ENCODE results near the gene UBA5. TPM values are rescaled to one million over a fixed set of nuclear protein-coding genes. Genes with fewer than 3 reads are reported as not detected.

Gene UBA5
- total and polyA plus RNA-seq, 4 donors: 15.3 to 51.9 (median 36.0) TPM

- 98% methylated on average over 7 of the region's 7 CpGs for WGBS
- Histone ChIP-seq H3K4me3 (ENCODE audit: low read depth in 1 of 3, low read length in 3 of 3) (no peak overlapping the region), H3K4me1 (ENCODE audit: control insufficient read depth in 4 of 4, insufficient read depth in 4 of 4, low read length in 3 of 4) (no peaks in the 10 kb centered on the region), H3K36me3 (ENCODE audit: control insufficient read depth in 4 of 4, insufficient read depth in 3 of 4, low read depth in 1 of 4, low read length in 3 of 4) (peaks cover 6 to 32% (median 31%) of the 10 kb centered on the region in 4 donors), H3K27ac (ENCODE audit: low read depth in 1 of 2, low read length in 2 of 2) (no peak overlapping the region), H3K27me3 (ENCODE audit: control insufficient read depth in 4 of 4, insufficient read depth in 4 of 4, low read length in 3 of 4) (no peaks in the 10 kb centered on the region), H3K9me3 (ENCODE audit: control insufficient read depth in 4 of 4, low read length in 3 of 4) (no peaks in the 10 kb centered on the region), H3K9ac (ENCODE audit: low read depth in 1 of 2, low read length in 2 of 2) (no peak overlapping the region)
- TF ChIP-seq GABPA (IDR thresholded peaks at IDR 0.05 in 1 of 2, conservative IDR thresholded peaks at IDR 0.05 in 1 of 2) (no peak), FOXA2 (IDR thresholded peaks at IDR 0.05) (no peak), ZBTB33 (IDR thresholded peaks at IDR 0.05) (no peak), HNF4G (IDR thresholded peaks at IDR 0.05) (no peak)
- DNase-seq (ENCODE audit: low spot score): no peak
These were observed 29.5 kb upstream of the UBA5 start for GRCh38 chr3:132630612-132631011.

- Histone ChIP-seq H3K4me1 (ENCODE audit: control insufficient read depth in 4 of 4, insufficient read depth in 4 of 4, low read length in 3 of 4) (no peaks in the 10 kb centered on the region), H3K4me3 (ENCODE audit: low read depth in 1 of 3, low read length in 3 of 3) (no peak overlapping the region), H3K9me3 (ENCODE audit: control insufficient read depth in 4 of 4, low read length in 3 of 4) (no peaks in the 10 kb centered on the region), H3K27ac (ENCODE audit: low read depth in 1 of 2, low read length in 2 of 2) (no peak overlapping the region), H3K9ac (ENCODE audit: low read depth in 1 of 2, low read length in 2 of 2) (no peak overlapping the region), H3K27me3 (ENCODE audit: control insufficient read depth in 4 of 4, insufficient read depth in 4 of 4, low read length in 3 of 4) (no peaks in the 10 kb centered on the region), H3K36me3 (ENCODE audit: control insufficient read depth in 4 of 4, insufficient read depth in 3 of 4, low read depth in 1 of 4, low read length in 3 of 4) (peaks cover 5 to 39% (median 34%) of the 10 kb centered on the region in 4 donors)
- TF ChIP-seq TAF1 (conservative IDR thresholded peaks at IDR 0.05) (no peak), YY1 (IDR thresholded peaks at IDR 0.05) (no peak), RXRA (IDR thresholded peaks at IDR 0.05) (no peak), RAD21 (IDR thresholded peaks at IDR 0.05) (no peak), HNF4A (conservative IDR thresholded peaks at IDR 0.05) (no peak), FOXA2 (IDR thresholded peaks at IDR 0.05) (no peak), EGR1 (IDR thresholded peaks at IDR 0.05; ENCODE audit: low read depth in 2 of 2) (no peak), SP1 (IDR thresholded peaks at IDR 0.05) (no peak), ATF3 (IDR thresholded peaks at IDR 0.05) (no peak), CTCF (IDR thresholded peaks at IDR 0.05; ENCODE audit: low read depth, low read length, missing input control) (no peak), REST (IDR thresholded peaks at IDR 0.05) (no peak), NR2F2 (IDR thresholded peaks at IDR 0.05) (no peak), MAX (IDR thresholded peaks at IDR 0.05) (no peak)
- no peak for DNase-seq (ENCODE audit: low spot score)
These were observed 25.1 kb upstream of the UBA5 start for GRCh38 chr3:132635052-132635451.

Data from liver (tissue), 9 donors.